A549 (cell line): Measurements from ENCODE around the gene LAMC3.

Experiments used
- MAFK ChIP-seq: fragments of 450-650 bp; IDR thresholded peaks from 2 replicates; pipeline ENCODE4 v1.6.1; 2014; ENCODE audit not compliant: partially characterized antibody
- RCOR1 ChIP-seq: fragments of 150-350 bp; IDR thresholded peaks from 2 replicates; pipeline ENCODE4 v1.6.1; 2014; ENCODE audit warnings: antibody characterized with exemption, low read length, low read depth
- REST ChIP-seq: fragments of 200-600 bp; sonication (generic); IDR thresholded peaks from 2 replicates; pipeline ENCODE4 v1.6.1; 2016; ENCODE audit warnings: antibody characterized with exemption, mild to moderate bottlenecking, moderate library complexity
- TF ChIP-seq, protein P1 (sequence below): fragments of 250-450 bp; sonication (Bioruptor Pico); IDR thresholded peaks from 2 replicates; pipeline ENCODE4 v1.5.0; 2021; ENCODE audit warnings: mild to moderate bottlenecking, moderate library complexity, borderline replicate concordance

- TF ChIP-seq, protein P1, sequence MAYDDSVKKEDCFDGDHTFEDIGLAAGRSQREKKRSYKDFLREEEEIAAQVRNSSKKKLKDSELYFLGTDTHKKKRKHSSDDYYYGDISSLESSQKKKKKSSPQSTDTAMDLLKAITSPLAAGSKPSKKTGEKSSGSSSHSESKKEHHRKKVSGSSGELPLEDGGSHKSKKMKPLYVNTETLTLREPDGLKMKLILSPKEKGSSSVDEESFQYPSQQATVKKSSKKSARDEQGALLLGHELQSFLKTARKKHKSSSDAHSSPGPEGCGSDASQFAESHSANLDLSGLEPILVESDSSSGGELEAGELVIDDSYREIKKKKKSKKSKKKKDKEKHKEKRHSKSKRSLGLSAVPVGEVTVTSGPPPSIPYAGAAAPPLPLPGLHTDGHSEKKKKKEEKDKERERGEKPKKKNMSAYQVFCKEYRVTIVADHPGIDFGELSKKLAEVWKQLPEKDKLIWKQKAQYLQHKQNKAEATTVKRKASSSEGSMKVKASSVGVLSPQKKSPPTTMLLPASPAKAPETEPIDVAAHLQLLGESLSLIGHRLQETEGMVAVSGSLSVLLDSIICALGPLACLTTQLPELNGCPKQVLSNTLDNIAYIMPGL (CRISPR knock-in tag) = no peak
- TF ChIP-seq REST (no peak), RCOR1 (no peak), MAFK (no peak)
These were observed 95.2 kb downstream of the LAMC3 start for GRCh38 chr9:131104016-131104740.
